Adrenal gland (tissue), 12 donors: ENCODE results near the gene MIER1. TPM values are rescaled to one million over a fixed set of nuclear protein-coding genes. Genes with fewer than 3 reads are reported as not detected.

Experiments used
- DNase-seq, 7 donors: peaks; one replicate each; pipeline ENCODE4 v3.0.0-alpha.2; 2019 to 2020
- H3K27ac ChIP-seq, 5 donors: fragments of 200-600 bp; sonication (generic) in 4 of 5; 1 replicate in 3 of 5; 2 replicates in 2 of 5; pipeline versions ENCODE4 v1.5.1 to v1.8.0; 2016 to 2020; ENCODE audit warnings: mild to moderate bottlenecking in 1 of 5
- H3K27me3 ChIP-seq: fragments of 200-600 bp; 2 replicates; pipeline ENCODE4 v1.8.0; 2021
- H3K36me3 ChIP-seq, 2 donors: fragments of 200-600 bp; replicated peaks in 1 of 2; 1 replicate in 1 of 2; 2 replicates in 1 of 2; pipeline versions ENCODE4 v1.5.1 to v1.8.0; 2018 to 2022
- H3K4me1 ChIP-seq, 2 donors: fragments of 200-600 bp; replicated peaks in 1 of 2; 1 replicate in 1 of 2; 2 replicates in 1 of 2; pipeline versions ENCODE4 v1.5.1 to v1.8.0; 2018 to 2021
- H3K4me3 ChIP-seq, 4 donors: fragments of 200-600 bp; sonication (generic) in 3 of 4; one replicate each; pipeline ENCODE4 v1.5.1; 2016 to 2018
- H3K9me3 ChIP-seq, 3 donors: fragments of 200-600 bp; sonication (generic) in 1 of 3; replicated peaks in 1 of 3; 1 replicate in 2 of 3; 2 replicates in 1 of 3; pipeline versions ENCODE4 v1.5.1 to v1.8.0; 2016 to 2021
- POLR2A ChIP-seq, 2 donors: fragments of 450-650 bp; IDR thresholded peaks; one replicate each; pipeline ENCODE4 v1.6.1; 2017; ENCODE audit warnings: antibody characterized with exemption in 2 of 2, mild to moderate bottlenecking in 2 of 2, moderate library complexity in 1 of 2
- WGBS, 4 donors: extraction: QIAGEN DNeasy Blood & Tissue Kit in 2 of 4; methylation state at CpG; one replicate each; pipeline versions ENCODE4 v1.1.5 to v1.1.7; 2013 to 2017; 5-methylcytosine and 5-hydroxymethylcytosine counted together
- intact Hi-C, 2 donors: fragments of 100-400 bp; cut with DNase I; formaldehyde crosslinking; loops; one replicate each; pipeline versions ENCODE4 v1.14.1 to v1.15.0; 2022 to 2023
- polyA plus RNA-seq, 3 donors: library from polyadenylated mRNA; stranded (reverse); fragments of 200-250 nt in 2 of 3; fragments of 350-450 nt in 1 of 3; fragmentation: Illumina TruSeq in 1 of 3; extraction: RNeasy Lipid Tissue Mini Kit (QIAGEN cat#74804) in 1 of 3; gene quantifications; one replicate each; pipeline ENCODE4 v1.2.3, GENCODE V29; 2013 to 2014
- total RNA-seq, 9 donors: library from RNA; depleted of rRNA in 4 of 9; stranded (reverse); fragments of >200 nt in 4 of 9; fragments of 120-200 nt in 1 of 9; fragmentation: NEBNext Ultra II Directional in 1 of 9; extraction: Animal tissue kit (Norgen Biotek cat#: 25700) in 1 of 9; gene quantifications; one replicate each; pipeline versions ENCODE4 v1.1.0 to v1.2.4, GENCODE V29; 2013 to 2023
- TF ChIP-seq, protein P1 (sequence below), 6 experiments: fragments of 450-650 bp in 4 of 6; fragments of 200-600 bp in 2 of 6; sonication (generic) in 1 of 6; IDR thresholded peaks; 1 replicate in 5 of 6; 2 replicates in 1 of 6; pipeline versions ENCODE4 v1.5.1 to v1.8.0; 2016 to 2021; ENCODE audit warnings: antibody characterized with exemption in 6 of 6, mild to moderate bottlenecking in 2 of 6, moderate library complexity in 1 of 6
- donor health status: healthy with polysubstance abuse.
- donor health status: Bipolar disorder and iron deficiency.
- donor health status: DM: yes; HTN: yes; CAD: no.
- donor health status: DM: no; HTN: no; CAD: no.
- donor health status: DM: no; HTN: no; CAD: no.
- donor health status: DM: yes; HTN: yes; CAD: no.

The MIER1 gene
- total and polyA plus RNA-seq, 12 donors: 13.0 to 62.9 (median 37.3) TPM

DNA sequence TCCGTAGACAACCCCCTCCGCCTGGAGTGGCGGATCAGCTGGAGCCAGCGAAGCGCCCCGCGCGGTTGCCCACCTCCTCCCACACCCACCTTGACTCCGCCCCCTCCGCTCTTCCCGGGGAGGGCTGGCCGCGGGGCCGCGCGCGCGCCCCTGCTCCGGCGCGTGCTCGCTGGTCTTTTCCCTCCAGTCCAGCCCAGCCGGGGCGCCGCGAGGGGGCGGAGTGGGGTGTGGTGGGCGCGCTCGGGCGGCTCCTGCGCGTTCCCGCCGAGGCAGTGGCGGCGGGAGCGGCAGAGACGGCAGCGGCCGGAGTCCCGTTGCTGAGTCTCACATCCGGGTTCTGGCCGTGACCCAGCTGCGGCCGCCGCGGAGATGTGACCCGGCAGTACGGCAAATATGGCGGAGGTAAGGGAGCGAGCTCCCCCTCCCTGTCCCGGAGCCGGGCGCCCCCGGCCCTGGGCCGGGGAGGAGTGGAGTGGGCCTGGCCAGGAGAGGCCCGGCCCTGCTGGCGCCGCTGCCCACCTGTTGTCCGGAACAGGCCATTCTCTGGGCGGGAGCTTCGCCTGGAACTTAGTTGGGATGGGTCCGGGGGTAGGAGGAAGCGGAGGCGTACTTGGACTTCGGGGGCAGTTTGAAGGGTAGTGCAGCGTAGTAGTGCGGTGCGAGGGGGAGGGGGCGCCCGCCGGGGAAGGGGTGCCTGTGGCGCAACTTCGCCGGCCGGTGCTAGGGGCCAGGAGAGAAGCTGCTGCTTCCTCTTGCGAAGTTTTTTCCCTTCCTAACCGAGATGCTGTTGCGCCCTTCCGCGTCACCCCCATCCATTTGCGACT, 5.4 kb downstream of the MIER1 start:
- 0 to 1% (median 0%) methylated on average over 18 to 83 of the region's 83 CpGs for WGBS, 4 donors
- intact Hi-C loops: no loop called here
- Histone ChIP-seq H3K4me1 (peaks cover 36 to 80% of the 10 kb centered on the region in 2 donors), H3K4me3 (peak overlapping the region; percentile 73 to 92 (median 76)), H3K36me3 (no peaks in the 10 kb centered on the region), H3K27me3 (no peaks in the 10 kb centered on the region), H3K9me3 (no peaks in the 10 kb centered on the region), H3K27ac (peak overlapping the region; percentile 94 to 99 (median 97))
- DNase-seq: peak; percentile 94 to 97 (median 96)
- TF ChIP-seq POLR2A (IDR thresholded peaks at IDR 0.05): peak; percentile 74 to 90
- TF ChIP-seq, protein P1, sequence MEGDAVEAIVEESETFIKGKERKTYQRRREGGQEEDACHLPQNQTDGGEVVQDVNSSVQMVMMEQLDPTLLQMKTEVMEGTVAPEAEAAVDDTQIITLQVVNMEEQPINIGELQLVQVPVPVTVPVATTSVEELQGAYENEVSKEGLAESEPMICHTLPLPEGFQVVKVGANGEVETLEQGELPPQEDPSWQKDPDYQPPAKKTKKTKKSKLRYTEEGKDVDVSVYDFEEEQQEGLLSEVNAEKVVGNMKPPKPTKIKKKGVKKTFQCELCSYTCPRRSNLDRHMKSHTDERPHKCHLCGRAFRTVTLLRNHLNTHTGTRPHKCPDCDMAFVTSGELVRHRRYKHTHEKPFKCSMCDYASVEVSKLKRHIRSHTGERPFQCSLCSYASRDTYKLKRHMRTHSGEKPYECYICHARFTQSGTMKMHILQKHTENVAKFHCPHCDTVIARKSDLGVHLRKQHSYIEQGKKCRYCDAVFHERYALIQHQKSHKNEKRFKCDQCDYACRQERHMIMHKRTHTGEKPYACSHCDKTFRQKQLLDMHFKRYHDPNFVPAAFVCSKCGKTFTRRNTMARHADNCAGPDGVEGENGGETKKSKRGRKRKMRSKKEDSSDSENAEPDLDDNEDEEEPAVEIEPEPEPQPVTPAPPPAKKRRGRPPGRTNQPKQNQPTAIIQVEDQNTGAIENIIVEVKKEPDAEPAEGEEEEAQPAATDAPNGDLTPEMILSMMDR (IDR thresholded peaks at IDR 0.05): peak in 4 of 6 experiments; percentile 19 to 47 (median 45)

GRCh38 chr1:66930823-66931174, 6.0 kb downstream of the MIER1 start:
- H3K36me3 ChIP-seq: no peaks in the 10 kb centered on the region
- peak overlapping the region in 3 of 4 donors; percentile 74 to 92 (median 78) for H3K4me3 ChIP-seq
- no peaks in the 10 kb centered on the region for H3K27me3 ChIP-seq
- peaks cover 39 to 84% of the 10 kb centered on the region in 2 donors for H3K4me1 ChIP-seq
- WGBS, 4 donors: 0 to 2% (median 0%) methylated on average over 6 of the region's 6 CpGs
- DNase-seq: no peak
- no peaks in the 10 kb centered on the region for H3K9me3 ChIP-seq
- TF ChIP-seq, protein P1 (IDR thresholded peaks at IDR 0.05): no peak
- TF ChIP-seq POLR2A (IDR thresholded peaks at IDR 0.05): no peak
- intact Hi-C loops: no loop called here
- peak overlapping the region; percentile 94 to 99 (median 97) for H3K27ac ChIP-seq

DNA sequence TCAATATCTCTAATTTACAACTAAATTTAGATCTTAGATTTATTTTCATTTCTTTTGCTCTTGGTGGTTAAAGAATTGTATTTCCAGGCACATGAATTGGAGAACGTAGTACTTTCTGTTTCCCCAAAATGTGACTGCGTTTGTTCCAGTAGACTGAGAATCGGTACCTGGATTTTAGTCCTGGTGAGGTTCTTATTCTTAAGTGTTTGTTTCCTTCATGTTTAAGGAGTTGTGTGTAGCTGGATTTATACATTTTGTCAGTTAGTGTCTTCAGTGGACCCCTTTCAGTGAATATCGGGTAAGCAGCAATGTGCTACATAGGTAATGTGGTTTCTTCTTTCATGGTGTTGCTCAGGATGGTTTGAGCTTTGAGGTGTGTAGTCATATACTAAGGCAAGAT, 6.8 kb downstream of the MIER1 start:
- no peak for DNase-seq
- H3K4me3 ChIP-seq: peak overlapping the region in 2 of 4 donors; percentile 74 to 78
- no peaks in the 10 kb centered on the region for H3K36me3 ChIP-seq
- 8 to 19% (median 14%) methylated on average over 4 of the region's 4 CpGs for WGBS, 4 donors
- peaks cover 38 to 80% of the 10 kb centered on the region in 2 donors for H3K4me1 ChIP-seq
- H3K27ac ChIP-seq: peak overlapping the region; percentile 94 to 99 (median 97)
- intact Hi-C loops: no loop called here
- no peaks in the 10 kb centered on the region for H3K9me3 ChIP-seq
- H3K27me3 ChIP-seq: no peaks in the 10 kb centered on the region
- TF ChIP-seq POLR2A (IDR thresholded peaks at IDR 0.05): no peak
- TF ChIP-seq, protein P1 (IDR thresholded peaks at IDR 0.05): no peak

- Histone ChIP-seq H3K4me1 (peaks cover 38 to 75% of the 10 kb centered on the region in 2 donors), H3K27ac (peak overlapping the region in 3 of 5 donors; percentile 33 to 98 (median 97)), H3K27me3 (no peaks in the 10 kb centered on the region), H3K9me3 (no peaks in the 10 kb centered on the region), H3K4me3 (peak overlapping the region in 1 of 4 donors; percentile 78), H3K36me3 (no peaks in the 10 kb centered on the region)
- no peak for TF ChIP-seq POLR2A (IDR thresholded peaks at IDR 0.05)
- TF ChIP-seq, protein P1 (IDR thresholded peaks at IDR 0.05): no peak
- intact Hi-C loops: no loop called here
- WGBS, 4 donors: 15 to 31% (median 25%) methylated on average over 2 of the region's 2 CpGs
- DNase-seq: no peak
These were observed 7.5 kb downstream of the MIER1 start for GRCh38 chr1:66932291-66932690.
